B cell (primary cell): ENCODE measurements around the gene TMEM106C. TPM values are rescaled to one million over a fixed set of nuclear protein-coding genes. Genes with fewer than 3 reads are reported as not detected.

Experiments used
- ATAC-seq: fragments of 200-7000 bp; cut with Tn5 transposase; one replicate; pipeline ENCODE4 v1.10.0; 2021; ENCODE audit warnings: low read depth, mild to moderate bottlenecking, moderate number of reproducible peaks, moderate library complexity
- CTCF ChIA-PET: fragments of 350-600 bp; sonication (Branson Sonifier 250); formaldehyde crosslinking; loops from one replicate; lab custom pipeline; 2021; ENCODE audit warnings: antibody characterized with exemption, inconsistent platforms; lab: Charles Lee
- POLR2A ChIA-PET: fragments of 350-600 bp; sonication (Branson Sonifier 250); formaldehyde crosslinking; loops from one replicate; lab custom pipeline; 2021; ENCODE audit warnings: antibody characterized with exemption; lab: Charles Lee
- DNase-seq: peaks from one replicate; pipeline ENCODE4 v3.0.0; 2013
- H2AFZ ChIP-seq: 2 replicates; pipeline ENCODE4 v1.6.1; 2012; ENCODE audit warnings: mild to moderate bottlenecking, low read depth, low read length; ENCODE audit not compliant: insufficient read depth, poor library complexity, severe bottlenecking
- H3K27ac ChIP-seq, 2 donors: 1 replicate in 1 of 2; 2 replicates in 1 of 2; pipeline ENCODE4 v1.5.1; 2012 to 2013; ENCODE audit warnings: low read length in 2 of 2, mild to moderate bottlenecking in 2 of 2, moderate library complexity in 1 of 2
- H3K27me3 ChIP-seq, 4 experiments: fragments of 200-600 bp in 1 of 4; sonication (generic) in 1 of 4; replicated peaks in 1 of 4; 1 replicate in 2 of 4; 2 replicates in 2 of 4; pipeline versions ENCODE4 v1.6.1 to v1.7.0; 2013 to 2016; ENCODE audit warnings: low read length in 3 of 4, mild to moderate bottlenecking in 2 of 4, mixed read lengths in 1 of 4, moderate library complexity in 1 of 4; ENCODE audit not compliant: insufficient read depth in 4 of 4, control insufficient read depth in 3 of 4; ENCODE audit errors: control extremely low read depth in 1 of 4
- H3K36me3 ChIP-seq, 2 experiments: replicated peaks in 1 of 2; 1 replicate in 1 of 2; 2 replicates in 1 of 2; pipeline versions ENCODE4 v1.6.1 to v1.7.1; 2013; ENCODE audit warnings: low read length in 1 of 2; ENCODE audit not compliant: insufficient read depth in 2 of 2, control insufficient read depth in 1 of 2; ENCODE audit errors: control extremely low read depth in 1 of 2, extremely low read depth in 1 of 2
- H3K4me1 ChIP-seq, 2 donors: fragments of 200-600 bp in 1 of 2; sonication (generic) in 1 of 2; 1 replicate in 1 of 2; 2 replicates in 1 of 2; pipeline versions ENCODE4 v1.5.1 to v1.6.1; 2013 to 2017; ENCODE audit warnings: low read length in 2 of 2; ENCODE audit not compliant: control insufficient read depth in 2 of 2, insufficient read depth in 2 of 2
- H3K4me2 ChIP-seq: replicated peaks from 2 replicates; pipeline ENCODE3; 2012; ENCODE audit warnings: mild to moderate bottlenecking, low read depth, low read length; ENCODE audit not compliant: poor library complexity, severe bottlenecking
- H3K4me3 ChIP-seq, 5 experiments: fragments of 200-600 bp in 1 of 5; sonication (generic) in 1 of 5; 1 replicate in 3 of 5; 2 replicates in 2 of 5; pipeline versions ENCODE4 v1.5.1 to v1.7.0; 2011 to 2016; ENCODE audit warnings: low read length in 4 of 5, mild to moderate bottlenecking in 4 of 5, low read depth in 2 of 5, control low read depth in 1 of 5, moderate library complexity in 1 of 5; ENCODE audit not compliant: insufficient read depth in 1 of 5; ENCODE audit errors: control extremely low read depth in 1 of 5, extremely low read depth in 1 of 5
- H3K79me2 ChIP-seq: fragments of 200-600 bp; sonication (generic); one replicate; pipeline ENCODE4 v1.6.0; 2016; ENCODE audit warnings: low read length; ENCODE audit not compliant: control insufficient read depth, insufficient read depth
- H3K9ac ChIP-seq: fragments of 200-600 bp; sonication (generic); 2 replicates; pipeline ENCODE4 v1.6.1; 2017; ENCODE audit warnings: mild to moderate bottlenecking, low read length, moderate library complexity
- H3K9me3 ChIP-seq, 3 donors: one replicate each; pipeline versions ENCODE4 v1.6.1 to v1.7.1; 2013; ENCODE audit warnings: low read length in 2 of 3; ENCODE audit not compliant: control insufficient read depth in 2 of 3, insufficient read depth in 1 of 3; ENCODE audit errors: control extremely low read depth in 1 of 3
- H4K20me1 ChIP-seq: 2 replicates; pipeline ENCODE4 v1.6.0; 2012; ENCODE audit warnings: mild to moderate bottlenecking, low read length; ENCODE audit not compliant: insufficient read depth, control insufficient read depth, poor library complexity, severe bottlenecking
- H3K27ac Mint-ChIP-seq: one replicate; pipeline ENCODE4 v1.8.0; 2021; ENCODE audit warnings: mixed read lengths
- H3K27me3 Mint-ChIP-seq: one replicate; pipeline ENCODE4 v1.8.0; 2021; ENCODE audit warnings: mixed read lengths
- H3K4me1 Mint-ChIP-seq: one replicate; pipeline ENCODE4 v1.8.0; 2021; ENCODE audit warnings: mixed read lengths
- H3K4me3 Mint-ChIP-seq: one replicate; pipeline ENCODE4 v1.8.0; 2021; ENCODE audit warnings: mixed read lengths
- H3K9me3 Mint-ChIP-seq: one replicate; pipeline ENCODE4 v1.8.0; 2022; ENCODE audit warnings: mixed read lengths; ENCODE audit not compliant: insufficient read depth
- EZH2 ChIP-seq: IDR thresholded peaks from 2 replicates; pipeline ENCODE4 v1.6.1; 2012; ENCODE audit warnings: borderline replicate concordance, low read depth, mild to moderate bottlenecking, moderate library complexity, low read length; ENCODE audit not compliant: insufficient read depth, poor library complexity, severe bottlenecking
- WGBS: methylation state at CpG from one replicate; pipeline ENCODE4 v1.1.5; 2013; ENCODE audit warnings: missing lambda C conversion rate; ENCODE audit not compliant: insufficient coverage; 5-methylcytosine and 5-hydroxymethylcytosine counted together
- intact Hi-C: fragments of 100-400 bp; cut with micrococcal nuclease; formaldehyde crosslinking; loops from one replicate; pipeline ENCODE4 v1.10.0; 2022
- polyA plus RNA-seq: library from polyadenylated mRNA; depleted of rRNA; stranded (reverse); fragments of >200 nt; gene quantifications from 2 replicates; pipeline ENCODE4 v1.2.3, GENCODE V29; 2012
- total RNA-seq, 2 donors: library from RNA; stranded (reverse); fragments of 120-200 nt in 1 of 2; gene quantifications; 1 replicate in 1 of 2; 2 replicates in 1 of 2; pipeline versions ENCODE4 v1.2.3 to v1.2.4, GENCODE V29; 2013 to 2022
- TF ChIP-seq, protein P1 (sequence below): fragments of 200-600 bp; IDR thresholded peaks from one replicate; pipeline ENCODE4 v1.8.0; 2022; ENCODE audit warnings: antibody characterized with exemption, mild to moderate bottlenecking

The TMEM106C gene
- total and polyA plus RNA-seq, 2 donors (not counting 1 experiment from before 2014, with no cell fraction given): 37.5 to 44.2 TPM

DNA sequence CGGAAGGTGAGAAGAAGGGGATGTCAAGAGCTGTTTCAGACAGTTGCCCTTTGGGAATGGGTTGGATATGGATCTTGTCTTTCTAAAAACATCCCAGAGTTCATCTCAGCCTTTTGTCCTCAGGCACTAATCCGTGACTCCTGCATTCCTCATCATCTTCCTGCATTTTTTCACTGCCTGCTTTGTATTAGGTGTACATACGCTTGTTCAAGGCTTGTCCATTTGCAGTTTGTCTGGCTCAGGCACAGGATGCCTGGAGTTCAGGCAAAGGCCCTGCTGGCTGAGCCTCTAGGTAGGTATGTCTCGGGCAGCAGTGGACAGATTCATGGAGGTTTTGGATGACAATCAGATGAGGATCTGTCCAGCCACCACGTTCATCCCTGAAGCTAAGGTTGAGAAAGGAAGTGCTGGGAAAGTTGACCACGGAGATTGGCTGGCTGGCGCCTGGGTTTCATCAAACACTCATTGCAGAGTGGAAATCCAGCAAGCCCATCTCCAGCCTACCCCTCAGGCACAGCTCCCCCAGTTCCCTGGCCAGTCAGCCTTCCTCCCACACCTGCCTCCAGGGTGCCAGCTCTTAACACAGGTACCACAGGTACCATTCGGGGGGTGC lies 12.4 kb upstream of the TMEM106C start:
- WGBS: 82% methylated on average over 6 of the region's 8 CpGs
- Mint-ChIP-seq H3K4me1 (no peaks in the 10 kb centered on the region), H3K27ac (no peak overlapping the region), H3K27me3 (peaks cover 20% of the 10 kb centered on the region), H3K9me3 (no peaks in the 10 kb centered on the region), H3K4me3 (no peak overlapping the region)
- Histone ChIP-seq H3K4me2 (no peak overlapping the region), H3K9ac (no peak overlapping the region), H3K4me3 (no peak overlapping the region), H3K79me2 (no peaks in the 10 kb centered on the region), H3K4me1 (no peaks in the 10 kb centered on the region), H4K20me1 (no peaks in the 10 kb centered on the region), H3K27me3 (peaks cover 0 to 10% (median 0%) of the 10 kb centered on the region in 4 experiments), H3K36me3 (no peaks in the 10 kb centered on the region), H2AFZ (no peak overlapping the region), H3K9me3 (no peaks in the 10 kb centered on the region), H3K27ac (no peak overlapping the region)
- ATAC-seq (no peak), DNase-seq (no peak)
- intact Hi-C loops: no loop called here
- POLR2A ChIA-PET: no interaction called here
- CTCF ChIA-PET: interaction anchor here (1.3 kb wide), 1 partner anchor 12 kb away, joined by 3 read pairs; the partner anchor contains the start of gene TMEM106C
- no peak for TF ChIP-seq EZH2
- TF ChIP-seq, protein P1, sequence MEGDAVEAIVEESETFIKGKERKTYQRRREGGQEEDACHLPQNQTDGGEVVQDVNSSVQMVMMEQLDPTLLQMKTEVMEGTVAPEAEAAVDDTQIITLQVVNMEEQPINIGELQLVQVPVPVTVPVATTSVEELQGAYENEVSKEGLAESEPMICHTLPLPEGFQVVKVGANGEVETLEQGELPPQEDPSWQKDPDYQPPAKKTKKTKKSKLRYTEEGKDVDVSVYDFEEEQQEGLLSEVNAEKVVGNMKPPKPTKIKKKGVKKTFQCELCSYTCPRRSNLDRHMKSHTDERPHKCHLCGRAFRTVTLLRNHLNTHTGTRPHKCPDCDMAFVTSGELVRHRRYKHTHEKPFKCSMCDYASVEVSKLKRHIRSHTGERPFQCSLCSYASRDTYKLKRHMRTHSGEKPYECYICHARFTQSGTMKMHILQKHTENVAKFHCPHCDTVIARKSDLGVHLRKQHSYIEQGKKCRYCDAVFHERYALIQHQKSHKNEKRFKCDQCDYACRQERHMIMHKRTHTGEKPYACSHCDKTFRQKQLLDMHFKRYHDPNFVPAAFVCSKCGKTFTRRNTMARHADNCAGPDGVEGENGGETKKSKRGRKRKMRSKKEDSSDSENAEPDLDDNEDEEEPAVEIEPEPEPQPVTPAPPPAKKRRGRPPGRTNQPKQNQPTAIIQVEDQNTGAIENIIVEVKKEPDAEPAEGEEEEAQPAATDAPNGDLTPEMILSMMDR: no peak

DNA sequence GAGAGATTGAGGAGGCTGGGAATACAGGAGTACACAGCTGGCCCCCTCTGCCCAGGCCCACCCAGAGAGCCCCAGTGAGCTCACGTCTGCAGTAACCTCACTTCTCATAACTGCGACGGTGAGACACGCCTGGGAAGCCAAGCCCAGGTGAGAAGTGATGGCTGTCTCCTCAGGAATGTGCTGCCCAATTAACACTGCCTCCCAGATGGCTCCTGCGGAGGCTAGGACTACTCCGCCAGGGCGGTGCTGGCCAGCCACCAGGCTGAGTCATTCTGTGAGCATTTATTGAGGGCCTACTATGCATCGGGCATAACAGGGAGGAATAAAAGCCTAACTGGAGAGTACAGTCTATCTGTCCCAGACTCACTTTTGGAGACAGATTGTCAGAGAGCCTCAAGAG lies 9.3 kb upstream of the TMEM106C start:
- Histone ChIP-seq H3K4me1 (no peaks in the 10 kb centered on the region), H3K27ac (no peak overlapping the region), H3K4me3 (no peak overlapping the region), H3K36me3 (no peaks in the 10 kb centered on the region), H3K4me2 (no peak overlapping the region), H3K9ac (no peak overlapping the region), H2AFZ (no peak overlapping the region), H3K79me2 (no peaks in the 10 kb centered on the region), H3K27me3 (peaks cover 0 to 10% (median 0%) of the 10 kb centered on the region in 4 experiments), H4K20me1 (no peaks in the 10 kb centered on the region), H3K9me3 (peaks cover 0 to 14% (median 13%) of the 10 kb centered on the region in 3 donors)
- ATAC-seq (no peak), DNase-seq (no peak)
- Mint-ChIP-seq H3K9me3 (peaks cover 3% of the 10 kb centered on the region), H3K27me3 (peaks cover 13% of the 10 kb centered on the region), H3K4me3 (no peak overlapping the region), H3K4me1 (no peaks in the 10 kb centered on the region), H3K27ac (no peak overlapping the region)
- ChIA-PET CTCF (interaction anchor here (1.0 kb wide), 1 partner anchor 10 kb away, joined by 3 read pairs; the partner anchor contains the start of gene TMEM106C), POLR2A (no interaction called here)
- intact Hi-C loops: no loop called here
- 100% methylated on average over 8 of the region's 8 CpGs for WGBS
- no peak for TF ChIP-seq EZH2
- TF ChIP-seq, protein P1: no peak
